Putamen (tissue), 1 donor: Measurements from ENCODE around the gene CCDC40.

Source experiments
- DNase-seq: peaks from one replicate; pipeline ENCODE4 v3.0.0-alpha.2; 2016; ENCODE audit warnings: low spot score

The CCDC40 gene

GRCh38 chr17:80101946-80102663, 65.7 kb downstream of the CCDC40 start:
- DNase-seq = no peak

GRCh38 chr17:80102664-80103448, 66.4 kb downstream of the CCDC40 start:
- DNase-seq = no peak

- no peak for DNase-seq
These were observed 67.1 kb downstream of the CCDC40 start for GRCh38 chr17:80103449-80104085.

- no peak for DNase-seq
These were observed 68.0 kb downstream of the CCDC40 start for GRCh38 chr17:80104321-80104955.

GRCh38 chr17:80104956-80105375, 68.5 kb downstream of the CCDC40 start:
- no peak for DNase-seq

GRCh38 chr17:80105762-80106161, 69.3 kb downstream of the CCDC40 start:
- DNase-seq = no peak

GRCh38 chr17:80106176-80106575, 69.7 kb downstream of the CCDC40 start:
- DNase-seq = no peak

- DNase-seq = no peak
These were observed 70.3 kb downstream of the CCDC40 start for GRCh38 chr17:80106751-80107150.

GRCh38 chr17:80107231-80108021, 71.0 kb downstream of the CCDC40 start:
- no peak for DNase-seq

- DNase-seq = no peak
These were observed 71.9 kb downstream of the CCDC40 start for GRCh38 chr17:80108036-80108971.

- no peak for DNase-seq
These were observed 72.7 kb downstream of the CCDC40 start for GRCh38 chr17:80109066-80109660.

GRCh38 chr17:80109713-80110446, 73.4 kb downstream of the CCDC40 start:
- DNase-seq = no peak

- DNase-seq = no peak
These were observed 74.0 kb downstream of the CCDC40 start for GRCh38 chr17:80110447-80110812.

- no peak for DNase-seq
These were observed 74.7 kb downstream of the CCDC40 start for GRCh38 chr17:80110927-80111701.

GRCh38 chr17:80111702-80112470, 75.4 kb downstream of the CCDC40 start:
- DNase-seq = no peak

- DNase-seq = no peak
These were observed 76.1 kb downstream of the CCDC40 start for GRCh38 chr17:80112471-80113032.

- DNase-seq = no peak
These were observed 76.6 kb downstream of the CCDC40 start for GRCh38 chr17:80113033-80113484.
